Erythroblast (primary cell): ENCODE measurements around the gene MAP2K1.

ENCODE experiments used
- GATA1 ChIP-seq: IDR thresholded peaks from 2 replicates; pipeline ENCODE4 v1.6.1; 2011; ENCODE audit warnings: low read depth, mild to moderate bottlenecking, control low read depth, low read length, moderate library complexity
- POLR2A ChIP-seq: IDR thresholded peaks from 2 replicates; pipeline ENCODE4 v1.6.1; 2011; ENCODE audit warnings: mild to moderate bottlenecking, low read length

GRCh38 chr15:66399276-66399675, 12.6 kb downstream of the MAP2K1 start:
- TF ChIP-seq POLR2A (no peak), GATA1 (no peak)
